ENCODE measurements around the gene TMEM63A.
"Not testable (repeated sequence)": the region's sequence is repeated elsewhere in the genome, so short reads cannot be mapped to it uniquely, and the experiment has no call there.

TMEM63A gene

DNA sequence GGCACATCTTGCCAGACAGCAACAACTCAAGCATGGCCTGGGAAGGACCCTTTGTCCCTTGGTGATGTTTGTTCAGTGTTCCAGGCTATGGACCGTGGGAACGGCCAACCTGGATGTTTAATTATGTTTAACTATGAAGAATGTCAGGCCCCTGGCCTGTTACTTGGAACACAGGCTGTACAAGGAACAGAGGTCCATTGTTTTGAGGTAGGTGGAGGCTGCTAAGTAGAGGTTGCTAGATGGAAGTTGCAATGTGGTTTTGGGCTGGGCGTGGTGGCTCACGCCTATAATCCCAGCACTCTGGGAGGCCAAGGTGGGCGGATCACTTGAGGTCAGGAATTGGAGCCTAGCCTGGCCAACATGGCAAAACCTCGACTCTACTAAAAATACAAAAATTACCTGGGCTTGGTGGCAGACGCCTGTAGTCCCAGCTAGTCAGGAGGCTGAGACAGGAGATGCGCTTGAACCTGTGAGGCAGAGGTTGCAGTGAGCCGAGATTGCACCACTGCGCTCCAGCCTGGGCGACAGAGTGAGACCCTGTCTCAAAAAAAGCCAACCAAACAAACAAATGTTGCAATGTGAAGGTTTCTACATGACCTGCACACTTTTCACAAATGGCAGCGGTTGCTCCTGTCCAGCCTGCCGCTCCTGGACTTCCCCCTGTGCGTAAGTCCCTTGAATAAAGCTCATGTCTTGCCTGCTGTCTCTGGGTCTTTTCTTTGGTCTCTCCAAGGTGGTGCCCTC is 9.2 kb upstream of the TMEM63A start:
- CTCF ChIA-PET, result no interaction called here
- H3K27ac ChIP-seq, result peak overlapping the region; percentile 20; the same call in 1 of the 2 replicates
- POLR2A ChIA-PET (ENCODE audit: low non-redundant PET), result no interaction called here
- TF ChIP-seq, protein P1, sequence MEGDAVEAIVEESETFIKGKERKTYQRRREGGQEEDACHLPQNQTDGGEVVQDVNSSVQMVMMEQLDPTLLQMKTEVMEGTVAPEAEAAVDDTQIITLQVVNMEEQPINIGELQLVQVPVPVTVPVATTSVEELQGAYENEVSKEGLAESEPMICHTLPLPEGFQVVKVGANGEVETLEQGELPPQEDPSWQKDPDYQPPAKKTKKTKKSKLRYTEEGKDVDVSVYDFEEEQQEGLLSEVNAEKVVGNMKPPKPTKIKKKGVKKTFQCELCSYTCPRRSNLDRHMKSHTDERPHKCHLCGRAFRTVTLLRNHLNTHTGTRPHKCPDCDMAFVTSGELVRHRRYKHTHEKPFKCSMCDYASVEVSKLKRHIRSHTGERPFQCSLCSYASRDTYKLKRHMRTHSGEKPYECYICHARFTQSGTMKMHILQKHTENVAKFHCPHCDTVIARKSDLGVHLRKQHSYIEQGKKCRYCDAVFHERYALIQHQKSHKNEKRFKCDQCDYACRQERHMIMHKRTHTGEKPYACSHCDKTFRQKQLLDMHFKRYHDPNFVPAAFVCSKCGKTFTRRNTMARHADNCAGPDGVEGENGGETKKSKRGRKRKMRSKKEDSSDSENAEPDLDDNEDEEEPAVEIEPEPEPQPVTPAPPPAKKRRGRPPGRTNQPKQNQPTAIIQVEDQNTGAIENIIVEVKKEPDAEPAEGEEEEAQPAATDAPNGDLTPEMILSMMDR (conservative IDR thresholded peaks at IDR 0.05; ENCODE audit: low read depth), result no peak
- DNase-seq (ENCODE audit: low spot score), result no peak

- TF ChIP-seq, protein P1 (conservative IDR thresholded peaks at IDR 0.05; ENCODE audit: low read depth), result no peak
- POLR2A ChIA-PET (ENCODE audit: low non-redundant PET), result no interaction called here
- H3K27ac ChIP-seq, result peak overlapping the region; percentile 20; the same call in 1 of the 2 replicates
- CTCF ChIA-PET, result interaction anchor here (0.5 to 0.8 kb wide), 4 partner anchors 19 to 214 kb away, joined by 3 to 8 read pairs (median 4); no protein-coding TSS in a partner anchor
- DNase-seq (ENCODE audit: low spot score), result no peak
Observed at GRCh38 chr1:225890346-225891228, 8.4 kb upstream of the TMEM63A start.

- no peak overlapping the region for H3K27ac ChIP-seq
- ChIA-PET CTCF (interaction anchor here (0.5 to 0.8 kb wide), 4 partner anchors 20 to 213 kb away, joined by 3 to 8 read pairs (median 4); no protein-coding TSS in a partner anchor), POLR2A (ENCODE audit: low non-redundant PET) (no interaction called here)
- TF ChIP-seq, protein P1 (conservative IDR thresholded peaks at IDR 0.05; ENCODE audit: low read depth), result no peak
- DNase-seq (ENCODE audit: low spot score), result no peak
Observed at GRCh38 chr1:225889743-225890142, 7.6 kb upstream of the TMEM63A start.

DNA sequence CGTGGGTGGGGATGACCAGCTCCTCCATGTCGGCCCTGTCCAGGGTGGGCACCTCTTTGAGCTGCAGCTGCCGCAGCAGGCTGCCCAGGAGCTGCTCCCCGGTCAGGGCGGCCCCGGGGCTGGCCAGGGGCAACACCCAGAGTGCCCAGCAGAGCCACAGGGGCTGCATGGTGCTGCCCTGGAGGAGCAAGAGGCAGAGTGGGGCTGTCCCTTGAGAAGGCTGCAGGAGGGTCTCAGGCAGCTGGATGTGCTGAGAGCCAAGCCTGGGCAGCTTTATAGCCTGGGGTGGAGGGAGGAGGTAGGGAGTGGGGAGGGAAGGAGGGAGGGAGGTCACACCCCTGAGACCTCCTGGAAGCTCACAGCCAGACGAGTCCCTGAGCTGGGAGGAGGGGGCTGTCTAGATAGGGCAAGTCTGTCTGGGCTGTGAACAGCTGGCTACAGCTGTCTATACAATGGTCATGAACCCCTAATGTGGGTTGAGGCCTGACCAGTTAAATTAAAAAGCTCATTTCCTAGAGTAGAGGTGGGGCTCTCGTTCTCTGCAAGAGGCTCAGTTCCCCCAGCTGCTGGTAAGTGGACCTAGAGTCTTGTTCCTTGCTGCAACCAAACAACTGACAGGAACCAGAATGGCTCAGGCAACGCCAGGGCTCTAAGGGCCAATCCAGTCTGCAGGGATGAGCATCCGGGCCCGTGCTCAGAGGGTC is 6.9 kb upstream of the TMEM63A start, which contains the start of gene LEFTY1:
Gene LEFTY1 (minus strand): TSS at position 249 of the 704 bp plus-strand sequence. CDS start 80 bp downstream, at position 169.
- ChIA-PET POLR2A (ENCODE audit: low non-redundant PET) (no interaction called here), CTCF (interaction anchor here (0.8 kb wide), 1 partner anchor 21 kb away, joined by 4 read pairs; no protein-coding TSS in a partner anchor)
- no peak within 1 kb of the TSS for H3K27ac ChIP-seq
- DNase-seq (ENCODE audit: low spot score), result no peak
- TF ChIP-seq, protein P1 (conservative IDR thresholded peaks at IDR 0.05; ENCODE audit: low read depth), result no peak

DNA sequence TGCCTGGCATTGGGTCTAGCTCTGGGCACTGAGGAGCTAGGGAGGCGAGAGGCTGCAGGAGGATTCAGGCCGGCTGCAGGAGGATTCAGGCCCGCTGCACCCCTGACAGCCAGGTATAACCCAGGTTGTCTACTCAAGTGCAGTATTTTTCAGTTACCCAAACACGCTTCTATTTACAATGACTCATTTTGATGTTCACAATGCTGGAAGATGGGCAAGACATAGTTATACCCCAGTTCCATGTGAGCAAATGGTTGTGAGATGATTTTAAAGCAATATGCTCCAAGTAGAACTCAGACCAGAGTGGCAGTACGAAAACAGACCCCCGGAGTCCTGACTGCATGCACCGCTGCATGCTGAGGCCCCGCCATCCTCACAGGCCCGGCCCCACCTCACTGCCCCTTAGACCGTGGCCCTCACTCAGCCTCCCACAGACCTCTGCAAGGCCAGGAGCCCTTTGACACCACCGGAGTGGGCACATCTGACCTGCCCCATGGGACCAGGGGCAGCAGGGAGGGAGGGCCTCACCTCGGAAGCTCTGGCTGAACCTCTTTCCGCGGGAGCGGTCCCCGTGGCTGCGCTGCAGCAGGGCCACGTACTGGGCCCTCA is 6.2 kb upstream of the TMEM63A start:
- TF ChIP-seq, protein P1 (conservative IDR thresholded peaks at IDR 0.05; ENCODE audit: low read depth), result no peak
- POLR2A ChIA-PET (ENCODE audit: low non-redundant PET), result no interaction called here
- CTCF ChIA-PET, result no interaction called here
- no peak overlapping the region for H3K27ac ChIP-seq
- no peak for DNase-seq (ENCODE audit: low spot score)

DNA sequence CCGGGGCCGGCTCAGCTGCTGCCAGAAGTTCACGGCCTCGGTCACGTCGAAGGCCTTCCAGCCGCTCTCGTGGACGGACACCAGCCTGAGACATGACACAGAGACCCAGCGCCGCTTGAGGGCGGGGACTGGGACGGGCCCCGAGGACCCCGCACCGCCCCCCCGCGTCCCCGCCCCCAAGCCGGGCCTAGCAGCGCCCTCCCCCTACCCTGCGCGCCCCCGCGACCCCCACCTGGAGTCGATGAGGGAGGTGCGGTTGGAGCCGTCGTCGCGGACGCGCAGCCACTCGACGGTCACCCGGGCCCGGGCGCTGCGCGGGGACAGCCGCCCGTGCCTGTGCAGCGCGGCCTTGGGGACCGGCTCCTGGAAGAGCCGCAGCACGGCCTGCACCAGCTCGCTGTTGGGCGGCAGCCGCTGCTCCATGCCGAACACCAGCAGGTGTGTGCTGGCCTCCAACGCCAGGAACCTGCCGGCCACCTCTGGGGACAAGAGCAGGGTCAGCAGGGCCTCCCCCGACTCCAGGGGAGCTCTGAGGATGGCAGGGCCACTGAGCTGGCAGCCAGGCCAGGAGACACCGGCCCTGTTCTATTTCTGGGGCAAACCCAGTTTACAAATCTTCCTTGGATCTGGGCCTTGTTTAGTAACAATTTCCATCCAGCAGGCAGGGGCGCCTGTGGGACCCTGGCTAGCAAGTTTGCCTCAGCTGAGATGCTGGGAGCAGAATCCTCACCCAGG is 5.5 kb upstream of the TMEM63A start:
- POLR2A ChIA-PET (ENCODE audit: low non-redundant PET), result interaction anchor here (0.6 kb wide), 1 partner anchor 168 kb away, joined by 4 read pairs; no protein-coding TSS in a partner anchor
- DNase-seq (ENCODE audit: low spot score); H3K27ac ChIP-seq; CTCF ChIA-PET: not testable (repeated sequence)
